ENCODE measurements around the gene KRT33B.

KRT33B gene

DNA sequence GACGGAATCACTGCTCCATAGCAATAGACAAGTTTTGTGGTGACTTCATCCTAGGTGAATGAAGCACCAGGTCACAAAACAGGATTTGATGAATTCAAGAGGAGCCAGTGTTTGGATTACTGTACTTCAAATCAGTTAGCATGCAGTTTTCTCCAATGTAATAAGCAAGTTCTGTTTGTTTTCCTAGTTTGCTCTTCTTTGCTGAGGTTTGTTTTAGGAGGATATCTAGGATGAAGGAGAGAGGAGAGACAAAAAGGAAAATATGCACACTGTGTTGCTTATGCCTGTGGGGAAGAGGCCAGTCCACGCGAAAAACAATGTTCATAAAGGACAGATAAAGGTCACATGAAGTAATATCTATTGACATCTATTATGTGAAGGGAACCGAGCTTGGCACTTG lies 45.8 kb upstream of the KRT33B start:
- DNase-seq (ENCODE audit: low read depth, low spot score), result no peak
- TF ChIP-seq, protein P1, sequence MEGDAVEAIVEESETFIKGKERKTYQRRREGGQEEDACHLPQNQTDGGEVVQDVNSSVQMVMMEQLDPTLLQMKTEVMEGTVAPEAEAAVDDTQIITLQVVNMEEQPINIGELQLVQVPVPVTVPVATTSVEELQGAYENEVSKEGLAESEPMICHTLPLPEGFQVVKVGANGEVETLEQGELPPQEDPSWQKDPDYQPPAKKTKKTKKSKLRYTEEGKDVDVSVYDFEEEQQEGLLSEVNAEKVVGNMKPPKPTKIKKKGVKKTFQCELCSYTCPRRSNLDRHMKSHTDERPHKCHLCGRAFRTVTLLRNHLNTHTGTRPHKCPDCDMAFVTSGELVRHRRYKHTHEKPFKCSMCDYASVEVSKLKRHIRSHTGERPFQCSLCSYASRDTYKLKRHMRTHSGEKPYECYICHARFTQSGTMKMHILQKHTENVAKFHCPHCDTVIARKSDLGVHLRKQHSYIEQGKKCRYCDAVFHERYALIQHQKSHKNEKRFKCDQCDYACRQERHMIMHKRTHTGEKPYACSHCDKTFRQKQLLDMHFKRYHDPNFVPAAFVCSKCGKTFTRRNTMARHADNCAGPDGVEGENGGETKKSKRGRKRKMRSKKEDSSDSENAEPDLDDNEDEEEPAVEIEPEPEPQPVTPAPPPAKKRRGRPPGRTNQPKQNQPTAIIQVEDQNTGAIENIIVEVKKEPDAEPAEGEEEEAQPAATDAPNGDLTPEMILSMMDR (IDR thresholded peaks at IDR 0.05; ENCODE audit: low read depth, low read length), result no peak
- H3K4me3 ChIP-seq (ENCODE audit: low read depth, low read length), result no peak overlapping the region
- in situ Hi-C loops (cut with HindIII; ENCODE audit: low sequenced_read_pairs), result no loop called here

DNA sequence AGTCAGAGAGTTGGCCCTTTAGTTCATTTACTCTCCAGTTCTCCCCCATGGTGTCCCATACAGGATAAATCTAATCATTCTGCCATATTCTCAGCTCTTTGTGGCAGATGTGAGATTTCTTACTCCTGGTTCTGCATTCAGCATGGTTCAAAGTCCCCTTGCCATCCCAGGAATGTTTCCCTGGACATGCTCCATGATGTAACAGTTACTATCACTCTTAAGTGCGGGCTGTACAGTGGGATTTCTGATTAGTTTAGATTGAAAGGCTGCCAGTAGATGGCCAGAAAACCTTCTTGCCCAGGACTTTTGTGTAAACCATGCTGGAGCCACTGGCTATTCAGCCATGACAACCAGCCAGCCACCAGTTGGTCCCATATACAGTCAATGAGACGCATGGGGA lies 44.4 kb upstream of the KRT33B start:
- in situ Hi-C loops (cut with HindIII; ENCODE audit: low sequenced_read_pairs), result no loop called here
- H3K4me3 ChIP-seq (ENCODE audit: low read depth, low read length), result no peak overlapping the region
- no peak for DNase-seq (ENCODE audit: low read depth, low spot score)
- TF ChIP-seq, protein P1 (IDR thresholded peaks at IDR 0.05; ENCODE audit: low read depth, low read length), result no peak

DNA sequence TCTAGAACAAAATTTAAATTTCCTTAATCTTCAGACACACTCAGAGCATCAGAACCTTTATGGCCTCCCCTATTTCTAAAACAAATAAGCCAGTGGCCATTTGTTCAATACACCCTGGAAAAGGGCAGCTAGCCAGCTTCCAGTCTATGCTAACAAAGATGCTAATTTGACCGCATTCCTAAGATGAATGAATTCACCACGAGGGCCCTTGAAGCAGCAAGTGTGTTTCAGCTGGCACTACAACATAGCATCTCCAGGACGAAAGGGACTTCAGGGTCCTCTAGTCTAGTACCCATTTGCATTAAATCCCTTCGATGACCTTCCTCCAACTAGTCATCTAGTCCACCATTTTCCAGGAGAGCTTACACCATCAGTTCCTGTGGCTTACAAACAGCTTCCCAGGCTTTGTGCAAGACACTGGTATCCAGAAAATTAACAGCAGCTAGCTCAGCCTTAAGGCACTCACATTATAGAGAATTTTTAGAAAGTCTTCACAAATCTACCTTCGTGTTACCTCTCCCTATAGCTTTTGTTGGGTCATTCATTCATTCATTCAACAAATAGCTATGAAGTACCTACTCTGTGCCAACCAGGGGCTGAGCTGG lies 43.8 kb upstream of the KRT33B start:
- in situ Hi-C loops (cut with HindIII; ENCODE audit: low sequenced_read_pairs), result no loop called here
- TF ChIP-seq, protein P1 (IDR thresholded peaks at IDR 0.05; ENCODE audit: low read depth, low read length), result no peak
- no peak overlapping the region for H3K4me3 ChIP-seq (ENCODE audit: low read depth, low read length)
- DNase-seq (ENCODE audit: low read depth, low spot score), result no peak

DNA sequence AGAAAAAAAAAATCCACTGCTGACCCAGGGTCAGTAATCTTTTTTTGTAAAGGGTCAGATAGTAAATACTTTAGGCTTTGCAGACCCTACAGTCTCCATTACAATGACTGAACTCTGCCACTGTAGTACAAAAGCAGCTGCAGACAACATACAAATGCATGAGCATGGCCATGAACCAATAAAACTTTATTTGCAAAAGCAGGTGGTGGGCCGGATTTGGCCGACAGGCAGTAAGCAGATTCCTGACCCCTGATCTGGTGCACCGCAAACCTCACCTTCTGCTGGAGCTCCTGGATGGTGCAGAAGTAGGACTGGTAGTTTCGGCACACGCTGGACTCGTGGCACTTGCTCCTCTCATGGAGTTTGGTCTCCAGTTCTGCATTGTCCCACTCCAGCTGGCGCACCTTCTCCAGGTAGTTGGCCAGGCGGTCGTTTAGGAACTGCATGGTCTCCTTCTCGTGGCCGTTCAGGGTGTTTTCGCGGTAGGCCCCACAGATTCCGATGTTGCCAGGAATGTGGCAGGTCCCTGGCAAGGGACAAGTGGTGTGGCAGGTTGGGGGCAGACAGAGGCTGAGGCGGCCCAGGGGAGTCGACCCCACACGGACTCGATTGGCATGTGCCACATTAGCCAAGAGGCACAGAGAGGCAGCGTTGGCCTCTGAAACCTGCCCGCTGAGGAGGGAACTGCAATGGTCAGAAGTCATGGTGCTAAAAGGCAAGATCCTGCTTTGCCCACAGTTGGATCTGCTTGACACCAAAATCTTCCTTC lies 41.6 kb upstream of the KRT33B start:
- in situ Hi-C loops (cut with HindIII; ENCODE audit: low sequenced_read_pairs), result no loop called here
- TF ChIP-seq, protein P1 (IDR thresholded peaks at IDR 0.05; ENCODE audit: low read depth, low read length), result no peak
- no peak for DNase-seq (ENCODE audit: low read depth, low spot score)
- no peak overlapping the region for H3K4me3 ChIP-seq (ENCODE audit: low read depth, low read length)

DNA sequence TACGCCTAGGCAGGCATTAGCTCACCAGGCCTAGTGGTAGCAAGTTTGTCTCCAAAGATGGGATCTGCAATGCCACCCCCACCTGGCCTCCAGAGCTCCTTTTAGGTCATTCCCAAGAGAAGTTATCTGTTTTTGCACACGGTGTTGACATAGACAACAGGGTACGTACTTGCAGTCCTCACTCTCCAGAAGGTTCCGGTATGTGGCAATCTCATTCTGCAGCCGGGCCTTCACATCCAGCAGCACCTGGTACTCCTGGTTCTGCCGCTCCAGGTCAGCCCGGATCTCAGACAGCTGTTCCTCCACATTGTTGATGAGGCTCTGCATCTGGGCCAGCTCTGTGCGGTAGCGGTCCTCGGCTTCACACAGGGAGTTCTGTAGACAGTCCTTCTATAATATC lies 37.6 kb upstream of the KRT33B start:
- TF ChIP-seq, protein P1 (IDR thresholded peaks at IDR 0.05; ENCODE audit: low read depth, low read length), result no peak
- in situ Hi-C loops (cut with HindIII; ENCODE audit: low sequenced_read_pairs), result no loop called here
- DNase-seq (ENCODE audit: low read depth, low spot score), result no peak
- no peak overlapping the region for H3K4me3 ChIP-seq (ENCODE audit: low read depth, low read length)

DNA sequence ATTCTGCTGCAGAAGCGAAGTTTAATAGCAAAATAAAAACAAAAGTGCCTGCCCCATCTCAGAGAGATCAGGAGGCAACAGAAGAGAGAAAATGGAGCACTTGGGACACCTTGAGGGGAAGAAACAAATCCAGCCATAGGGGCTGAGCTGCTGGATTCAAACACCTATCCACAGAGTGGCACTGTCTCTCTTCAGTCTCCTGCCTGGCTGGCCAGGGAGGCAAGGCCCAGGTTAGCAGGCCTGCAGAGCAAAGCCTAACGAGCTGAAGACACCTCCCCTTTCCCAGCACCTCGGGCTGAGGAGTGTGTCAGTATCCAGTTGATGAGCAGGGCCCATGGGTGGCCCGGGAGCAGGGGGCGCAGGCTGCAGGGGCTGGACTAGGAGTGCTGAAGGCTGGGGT lies 36.6 kb upstream of the KRT33B start:
- no peak for DNase-seq (ENCODE audit: low read depth, low spot score)

More for the DNA sequence above, 36.6 kb upstream of the KRT33B start:
- no peak overlapping the region for H3K4me3 ChIP-seq (ENCODE audit: low read depth, low read length)
- in situ Hi-C loops (cut with HindIII; ENCODE audit: low sequenced_read_pairs), result no loop called here
- TF ChIP-seq, protein P1 (IDR thresholded peaks at IDR 0.05; ENCODE audit: low read depth, low read length), result no peak
